Stimulated activated CD4-positive, alpha-beta T cell treated with anti-CD3 and anti-CD28 coated beads, Interleukin-4, amount 100 ng/mL, for 1 hour (primary cell): ENCODE measurements around the gene HTT.

ENCODE experiments used
- DNase-seq: peaks from one replicate; pipeline ENCODE4 v3.0.0-alpha.2; 2020

Gene HTT

DNA sequence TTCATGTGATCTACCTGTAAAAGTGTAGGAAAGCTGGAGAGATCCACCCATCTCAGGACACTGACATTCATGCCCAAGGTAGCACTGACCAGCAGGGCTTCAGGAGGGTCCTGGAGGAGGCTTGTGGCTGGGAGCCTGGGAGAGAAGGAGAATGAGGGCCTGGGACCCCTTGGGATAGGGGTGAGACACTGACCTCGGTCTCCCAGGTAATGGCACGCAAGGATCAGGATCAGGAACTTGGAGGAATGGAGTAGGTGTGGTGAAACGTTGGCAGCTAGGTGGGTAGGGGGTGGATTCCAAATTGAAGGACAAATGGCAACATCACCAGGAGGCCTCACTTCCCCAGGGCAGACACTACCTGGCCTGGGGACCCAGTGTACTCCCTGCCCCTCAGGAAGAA lies 206.0 kb downstream of the HTT start:
- DNase-seq, result no peak

DNA sequence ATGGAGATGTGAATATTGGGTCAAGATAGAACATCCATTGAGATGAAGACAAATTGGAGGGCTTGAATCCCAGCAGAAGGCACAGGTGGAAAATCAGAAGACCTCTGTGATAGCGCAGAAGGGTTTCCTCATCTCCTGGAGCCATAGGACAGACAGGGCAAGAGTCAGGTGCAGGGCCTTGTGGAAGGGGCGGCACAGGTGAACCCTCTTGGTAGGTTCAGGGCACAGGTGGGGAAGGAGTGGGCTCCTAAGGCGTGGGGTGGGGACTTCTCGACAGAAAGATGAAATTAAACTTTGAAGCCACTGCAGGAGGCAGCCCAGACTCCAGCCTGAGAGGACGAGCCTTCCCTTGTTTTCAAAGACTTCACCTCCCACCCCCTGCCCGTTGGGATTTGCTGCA lies 209.0 kb downstream of the HTT start:
- no peak for DNase-seq

DNA sequence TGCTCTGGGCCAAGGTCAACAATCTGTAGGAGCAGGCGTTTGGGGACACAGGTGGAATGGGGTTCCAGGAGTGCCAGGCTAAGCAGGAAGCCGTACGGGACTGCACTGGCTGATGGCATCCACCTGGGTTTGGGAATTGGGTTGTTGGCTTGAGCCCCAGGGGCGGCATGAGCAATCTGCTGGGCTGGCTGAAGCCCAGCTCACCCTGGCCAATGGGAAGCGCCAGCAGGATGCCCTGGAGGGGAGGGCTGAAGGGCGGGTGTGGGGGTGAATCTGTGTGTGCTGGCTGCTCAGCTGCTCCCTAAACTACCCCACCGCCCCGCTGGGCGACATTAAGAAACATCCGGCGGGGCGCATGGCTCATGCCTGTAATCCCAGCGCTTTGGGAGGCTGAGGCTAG lies 209.4 kb downstream of the HTT start:
- no peak for DNase-seq

DNA sequence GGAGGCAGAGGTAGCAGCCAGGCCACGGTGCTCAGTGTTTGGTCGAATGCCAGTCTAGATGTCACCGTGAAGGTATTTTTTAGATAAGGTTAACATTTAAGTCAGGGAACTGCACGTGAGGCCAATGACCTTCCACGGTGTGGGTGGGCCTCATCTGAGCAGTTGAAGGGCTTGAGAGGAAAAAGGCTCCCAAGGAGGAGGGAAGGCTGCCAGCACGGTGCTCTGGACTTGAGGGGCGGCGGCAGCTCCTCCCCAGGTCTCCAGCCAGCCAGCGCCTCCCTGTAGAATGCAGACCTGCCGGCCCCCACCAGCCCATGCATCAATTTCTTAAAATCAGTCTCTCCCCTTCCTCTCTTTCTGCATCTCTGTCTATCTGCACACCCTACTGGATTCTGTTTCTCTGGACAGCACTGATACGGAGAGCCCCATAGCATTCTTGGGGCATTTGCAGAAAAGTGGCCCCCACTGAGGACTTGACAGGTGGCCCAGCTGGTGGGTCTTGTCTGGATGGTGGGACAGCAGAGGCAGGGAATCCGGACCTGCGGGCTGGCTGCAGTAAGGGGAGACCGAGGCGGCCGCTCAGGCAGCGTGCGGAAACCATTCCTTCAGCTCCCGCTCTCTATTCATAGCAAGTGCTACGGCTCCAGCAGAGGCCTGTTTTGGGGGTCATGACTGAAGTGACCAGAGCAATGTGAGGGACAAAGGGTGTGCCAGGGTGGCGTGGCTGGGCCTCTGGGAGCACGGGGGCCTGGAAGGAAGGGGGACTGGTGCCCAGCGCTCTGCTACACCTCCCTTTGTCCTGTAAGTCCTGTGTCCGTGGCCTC lies 210.5 kb downstream of the HTT start:
- no peak for DNase-seq

DNA sequence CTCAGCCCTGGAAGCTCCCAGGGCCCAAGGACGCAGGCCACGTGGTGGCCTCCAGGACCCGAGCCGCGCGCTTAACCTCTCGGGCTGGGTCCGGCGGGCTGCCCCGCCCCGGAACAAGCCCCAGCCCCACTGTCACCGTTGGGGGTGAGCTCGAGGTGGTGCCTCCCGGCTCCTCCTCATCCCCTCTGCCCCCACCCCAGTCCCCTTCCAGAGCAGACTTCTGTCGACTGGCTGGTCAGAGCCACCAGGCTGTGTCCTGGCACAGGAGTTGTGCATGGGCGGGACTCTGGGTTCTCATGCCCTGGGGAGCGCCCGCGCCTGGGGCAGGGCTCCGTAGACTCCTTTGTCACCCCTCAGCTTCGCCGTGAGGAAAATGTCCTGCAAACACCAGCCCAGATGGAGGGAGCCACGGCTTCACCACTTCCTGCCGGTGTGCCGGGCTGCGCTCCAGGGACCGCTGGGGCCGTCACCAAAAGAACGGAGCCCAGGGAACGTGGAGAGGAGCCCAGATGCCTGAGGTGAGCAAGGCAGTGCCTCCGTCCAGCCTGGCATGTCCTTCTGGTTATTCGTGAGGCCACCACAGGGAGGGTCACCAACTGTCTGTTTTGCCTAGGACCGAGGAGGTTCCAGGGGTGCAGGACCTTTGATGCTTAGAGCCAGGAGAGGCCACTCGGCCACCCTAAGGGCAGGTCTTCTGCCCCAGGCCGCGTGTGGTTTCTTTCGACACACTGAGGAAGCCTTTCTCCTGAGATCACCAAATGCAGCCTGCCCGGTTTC lies 211.3 kb downstream of the HTT start:
- no peak for DNase-seq

DNA sequence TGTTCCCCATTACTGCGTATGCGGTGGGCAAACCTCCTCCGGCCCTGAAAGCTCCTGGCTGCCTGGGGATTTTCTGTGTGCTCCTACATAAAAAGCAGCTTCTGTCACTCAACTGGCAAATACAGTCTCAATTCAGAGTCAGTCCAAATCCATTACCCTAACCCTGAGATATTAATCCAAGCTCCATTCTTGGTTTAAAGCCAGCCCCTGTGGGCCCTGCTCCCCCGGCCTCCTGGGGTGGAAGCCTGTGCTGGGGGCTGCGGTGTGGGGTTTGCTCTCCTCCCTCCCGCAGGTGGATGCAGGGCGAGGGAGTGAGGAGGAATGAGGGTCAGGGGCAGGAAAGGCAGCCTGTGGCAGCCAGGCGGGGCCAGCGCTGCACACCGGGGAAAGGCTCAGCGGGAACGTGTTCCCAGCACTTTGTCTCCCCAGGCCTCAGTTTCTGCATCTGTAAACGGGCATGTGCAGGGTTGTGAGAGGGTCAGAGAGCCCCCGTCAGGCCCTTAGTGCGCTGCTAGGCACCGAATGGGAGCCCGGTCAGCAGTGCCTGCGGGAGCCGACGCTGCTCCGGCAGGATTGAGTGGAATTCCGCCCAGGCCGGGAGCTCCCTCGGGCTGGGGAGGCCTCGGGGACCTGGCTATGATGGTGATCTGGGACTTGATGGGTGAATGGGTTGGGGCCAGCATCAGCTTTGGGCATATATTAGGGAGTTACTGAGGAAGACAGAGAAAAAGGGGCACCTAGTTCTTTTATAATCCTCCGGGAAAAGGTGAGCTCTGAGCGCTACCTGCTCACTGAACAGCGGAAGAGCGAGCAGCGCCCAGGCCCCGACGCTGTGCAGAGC lies 212.1 kb downstream of the HTT start:
- DNase-seq, result no peak

DNA sequence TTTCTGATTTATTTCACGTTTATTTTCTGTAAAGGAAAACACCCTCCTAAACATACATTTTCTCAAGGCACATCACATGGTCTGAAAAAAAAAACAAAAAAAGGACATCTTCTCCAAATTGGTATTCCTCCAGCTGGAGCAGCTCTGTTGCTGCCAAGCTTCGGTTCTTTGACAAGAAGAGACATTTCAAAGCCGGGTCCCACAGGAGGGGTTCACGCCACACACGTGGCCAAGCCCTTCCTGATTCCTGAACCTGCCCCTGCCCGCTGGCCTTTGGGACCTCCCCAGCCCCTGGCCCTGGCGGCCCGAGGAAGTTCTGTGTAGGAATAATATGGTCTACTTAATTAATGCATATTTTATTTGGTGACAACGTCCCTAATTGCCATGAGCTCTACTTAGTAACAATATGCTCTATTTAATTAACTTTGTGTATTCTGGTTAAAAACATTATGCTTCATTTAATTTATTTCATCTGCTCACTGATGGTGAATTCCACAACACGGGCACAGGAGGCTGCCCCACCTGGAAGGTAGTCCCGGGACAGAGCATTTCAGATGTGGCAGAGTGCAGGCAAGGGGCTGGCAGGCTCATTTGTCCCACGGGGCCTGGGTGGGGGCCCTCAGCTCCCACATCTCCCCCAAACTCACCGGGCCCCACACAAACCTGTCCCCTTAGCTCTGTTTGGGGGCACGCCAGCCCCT lies 212.9 kb downstream of the HTT start:
- no peak for DNase-seq

DNA sequence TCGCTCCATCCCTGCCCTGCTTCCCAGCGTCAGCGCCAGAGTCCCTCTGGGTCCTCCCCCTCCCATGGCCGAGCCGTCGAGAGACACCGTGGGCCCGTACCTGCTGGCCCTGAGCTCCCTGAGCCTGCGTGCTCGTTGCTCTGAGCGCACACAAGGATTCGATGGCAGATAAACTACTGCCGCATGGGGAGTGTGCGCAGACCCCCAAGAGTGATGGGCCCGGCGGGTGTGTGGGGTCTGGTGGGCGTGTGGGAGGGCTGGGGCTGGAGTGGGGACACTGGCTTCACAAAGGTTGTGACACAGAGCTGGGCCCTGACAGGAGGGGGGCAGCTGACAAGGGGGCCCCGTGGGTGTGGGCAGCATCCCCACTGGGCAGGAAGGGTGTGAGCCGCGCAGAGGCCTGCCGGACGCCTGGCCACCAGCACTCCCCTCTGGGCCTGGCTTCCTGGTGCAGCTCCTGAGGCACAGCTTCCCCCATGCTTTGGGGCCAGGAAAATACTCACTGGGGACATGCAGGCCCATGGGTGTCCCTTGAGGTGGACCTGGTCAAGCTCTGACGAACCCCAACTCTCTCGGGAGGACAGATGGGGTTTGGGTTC lies 213.6 kb downstream of the HTT start:
- no peak for DNase-seq

DNA sequence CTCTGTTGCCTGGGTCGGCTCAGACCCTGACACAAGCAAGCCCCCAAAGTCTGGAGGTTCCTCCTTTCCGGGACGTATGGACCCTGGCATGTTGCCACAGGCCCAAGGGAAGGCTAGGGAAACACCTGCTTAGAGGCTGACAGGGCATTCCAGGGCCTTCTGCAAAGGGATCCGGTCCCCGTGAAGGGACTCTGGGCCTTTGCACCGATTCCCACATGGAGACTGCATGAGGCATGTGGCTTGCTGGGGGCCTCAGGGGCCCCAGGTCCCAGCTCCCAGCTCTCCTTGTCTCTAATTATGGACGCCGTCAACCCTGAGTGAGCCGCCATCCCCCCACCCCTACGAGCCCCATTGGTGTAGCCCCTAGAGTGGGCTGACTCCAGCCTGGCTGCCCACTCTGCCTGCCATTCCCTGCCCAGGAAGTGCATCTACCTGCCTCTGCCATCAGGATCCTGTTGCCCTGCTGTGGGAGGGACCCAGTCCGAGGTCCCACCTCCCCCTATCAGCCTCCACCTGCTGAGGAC lies 214.2 kb downstream of the HTT start:
- DNase-seq, result no peak

DNA sequence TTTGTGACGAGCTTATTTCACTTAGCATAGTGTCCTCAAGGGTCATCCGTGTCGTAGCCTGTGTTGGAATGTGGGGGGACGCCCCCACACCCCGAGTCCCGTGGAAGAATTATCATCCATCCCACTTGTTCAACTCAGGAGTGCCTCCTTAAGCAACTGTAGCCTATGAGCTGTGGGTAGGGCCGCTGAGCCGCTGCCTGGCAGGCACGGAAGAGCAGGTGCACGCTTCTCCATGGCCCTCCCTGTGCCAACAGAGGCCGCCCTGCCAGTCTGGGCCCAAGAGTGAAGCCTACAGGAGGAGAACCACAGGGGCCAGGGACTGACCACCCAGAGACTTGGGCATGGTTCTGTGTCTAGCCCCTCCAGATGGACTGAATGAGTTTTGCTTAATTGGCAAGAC lies 216.0 kb downstream of the HTT start:
- no peak for DNase-seq

DNA sequence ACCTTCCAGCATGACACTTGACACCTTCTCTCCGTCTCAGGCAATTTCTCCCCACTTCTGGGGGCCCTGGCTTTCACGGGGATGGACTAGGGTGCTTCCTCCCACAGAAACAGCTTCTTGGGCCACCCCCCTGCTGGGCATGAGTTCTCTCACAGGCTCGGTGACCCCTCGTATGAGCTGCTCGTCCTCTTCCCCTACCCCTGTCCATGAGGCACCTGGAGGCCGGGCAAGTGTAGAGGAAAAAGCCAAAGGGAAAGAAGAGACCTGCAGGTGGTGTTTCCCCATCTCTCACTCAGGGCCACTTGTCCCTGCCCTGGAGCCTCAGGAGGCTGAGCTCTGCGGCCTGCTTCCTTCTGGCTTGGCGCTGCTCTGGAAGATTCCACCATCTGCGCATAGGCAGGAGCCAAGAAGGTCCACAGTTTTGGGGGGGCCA lies 216.4 kb downstream of the HTT start:
- no peak for DNase-seq

DNA sequence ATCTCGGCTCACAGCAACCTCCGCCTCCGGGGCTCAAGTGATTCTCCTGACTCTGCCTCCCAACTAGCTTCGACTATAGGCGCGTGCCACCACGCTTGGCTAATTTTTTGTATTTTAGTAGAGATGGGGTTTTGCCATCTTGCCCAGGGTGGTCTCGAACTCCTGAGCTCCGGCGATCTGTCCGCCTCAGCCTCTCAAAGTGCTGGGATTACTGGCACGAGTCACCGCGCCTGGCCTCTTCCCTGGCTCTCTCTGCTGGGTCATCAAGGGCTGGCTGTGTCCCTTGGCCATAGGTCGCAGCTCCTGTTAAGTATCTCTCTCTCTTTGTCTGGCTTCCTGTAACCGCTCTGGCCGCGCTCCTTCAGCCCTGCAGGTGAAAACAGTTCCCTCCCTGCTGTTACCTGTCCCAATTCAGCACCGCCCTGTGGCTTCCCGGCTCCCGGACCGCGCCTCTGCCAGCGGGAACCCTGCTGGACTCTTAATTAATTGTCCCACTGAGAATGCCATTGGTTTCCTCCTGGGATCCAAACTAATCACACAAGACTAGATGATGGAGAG lies 217.0 kb downstream of the HTT start:
- no peak for DNase-seq

DNA sequence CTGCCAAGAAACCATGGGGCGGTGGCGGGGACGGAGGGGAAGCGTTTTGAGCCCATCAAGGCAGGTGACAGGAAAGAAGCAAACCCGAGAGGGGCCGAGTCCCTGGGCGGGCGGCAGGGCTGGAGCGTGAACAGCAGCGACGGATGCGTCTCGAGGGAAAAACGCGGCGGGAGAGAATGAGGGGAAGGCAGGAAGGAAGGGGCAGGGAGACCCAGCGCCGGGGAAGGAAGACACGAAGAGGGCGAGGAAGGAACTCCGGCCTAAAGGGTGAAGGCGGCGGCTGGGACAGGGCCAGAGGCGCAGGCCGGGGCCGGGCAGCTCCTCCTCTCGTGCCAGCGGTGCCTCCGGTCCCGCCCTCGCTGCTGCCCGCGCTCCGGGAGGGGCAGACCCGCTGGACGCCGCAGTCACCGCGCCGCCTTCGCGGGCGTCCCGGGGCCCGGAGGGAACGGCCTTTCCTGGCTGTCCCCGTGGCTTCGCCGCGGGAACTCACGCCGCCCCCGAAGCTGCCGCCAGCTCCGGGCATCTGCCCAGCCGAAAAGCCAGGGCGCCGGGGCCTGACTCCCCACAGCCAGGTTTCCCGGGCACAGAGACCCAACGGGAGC lies 217.6 kb downstream of the HTT start:
- peak; percentile 17 for DNase-seq

DNA sequence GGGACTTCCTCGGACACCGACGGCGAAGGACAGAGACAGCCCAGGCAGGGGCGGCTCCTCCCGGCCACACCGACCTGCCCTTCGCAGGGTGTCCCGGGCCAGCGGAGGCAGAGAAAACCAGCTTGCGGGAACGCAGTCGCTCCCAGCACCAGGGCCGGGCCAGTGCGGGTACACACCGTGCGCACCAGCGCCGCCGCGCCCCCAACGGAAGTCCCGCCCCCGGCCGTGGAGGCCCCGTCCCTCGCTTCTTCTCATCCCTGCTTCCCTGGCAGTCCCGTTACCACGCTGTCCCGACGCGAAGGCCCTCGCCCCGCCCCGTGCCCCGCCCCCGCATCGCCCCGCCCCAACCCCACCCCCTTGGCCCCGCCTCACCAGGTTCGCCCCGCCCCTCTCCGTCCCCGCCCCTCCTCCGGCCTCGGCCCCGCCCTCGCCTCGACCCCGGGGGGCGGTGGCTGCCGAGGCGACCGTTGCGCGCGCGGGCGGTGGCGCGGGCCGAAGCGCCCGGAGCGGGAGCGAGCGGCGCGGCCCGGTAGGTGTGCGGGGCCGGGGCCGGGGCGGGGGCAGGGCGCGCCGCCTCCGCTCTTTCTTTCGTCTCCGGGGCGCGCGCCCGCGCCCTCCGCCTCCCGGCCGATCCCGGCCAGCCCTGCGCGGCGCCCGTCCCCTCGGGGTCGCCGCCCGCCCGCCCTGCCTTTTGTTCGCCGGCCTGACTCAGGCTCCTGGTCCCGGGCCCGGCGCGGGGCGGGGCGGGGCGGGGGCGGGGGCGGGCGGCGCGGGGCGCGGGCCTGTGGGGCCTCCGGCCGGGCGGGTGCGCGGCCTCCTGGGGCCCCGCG lies 218.3 kb downstream of the HTT start, which contains the start of gene RGS12:
RGS12 (plus strand) TSS at position 451 of the 830 bp plus-strand sequence. CDS start 23,150 bp downstream, outside the sequence.
- DNase-seq, result peak; percentile 86
